Caco-2 (cell line): ENCODE data around the gene MCAT. TPM values are rescaled to one million over a fixed set of nuclear protein-coding genes. Genes with fewer than 3 reads are reported as not detected.
A peak's percentile ranks its signal among the peaks of the same experiment; 100 is the strongest.

Experiments
- BruUV-seq: library from RNA; stranded (reverse); fragments of 400-500 nt; replicated peaks from 2 replicates; lab custom pipeline; 2021; lab: Mats Ljungman, UMichigan
- CTCF ChIA-PET: fragments of 300-600 bp; sonication (Branson Sonifier 250); formaldehyde crosslinking; loops from one replicate; lab custom pipeline; 2022; ENCODE audit warnings: antibody characterized with exemption; lab: Charles Lee
- POLR2A ChIA-PET: fragments of 300-600 bp; sonication (Branson Sonifier 250); formaldehyde crosslinking; loops from one replicate; lab custom pipeline; 2022; ENCODE audit warnings: antibody characterized with exemption; lab: Charles Lee
- DNase-seq, 2 experiments: peaks; one replicate each; pipeline versions ENCODE4 v3.0.0 to v3.0.0-alpha.2; 2020 to 2022
- H3K27me3 ChIP-seq: replicated peaks from 2 replicates; pipeline ENCODE4 v1.6.0; 2011; ENCODE audit warnings: low read length; ENCODE audit not compliant: control insufficient read depth, insufficient read depth
- H3K36me3 ChIP-seq: 2 replicates; pipeline ENCODE4 v1.5.1; 2011; ENCODE audit warnings: low read length; ENCODE audit not compliant: control insufficient read depth, insufficient read depth
- H3K4me1 ChIP-seq: fragments of 250-450 bp; sonication (Bioruptor Pico); 2 replicates; pipeline ENCODE4 v1.5.1; 2020; ENCODE audit warnings: mild to moderate bottlenecking
- H3K4me3 ChIP-seq: 2 replicates; pipeline ENCODE4 v1.5.1; 2011; ENCODE audit warnings: low read depth, mild to moderate bottlenecking, control low read depth, low read length
- H3K9me3 ChIP-seq: fragments of 250-450 bp; sonication (Bioruptor Pico); 2 replicates; pipeline ENCODE4 v1.5.1; 2020; ENCODE audit warnings: mild to moderate bottlenecking, moderate library complexity
- H3K27ac Mint-ChIP-seq: one replicate; pipeline ENCODE4 v1.8.0; 2022; ENCODE audit warnings: mixed read lengths; ENCODE audit not compliant: unreplicated experiment
- H3K27me3 Mint-ChIP-seq: one replicate; pipeline ENCODE4 v1.8.0; 2022; ENCODE audit warnings: mixed read lengths; ENCODE audit not compliant: insufficient read depth, unreplicated experiment
- H3K36me3 Mint-ChIP-seq: one replicate; pipeline ENCODE4 v1.8.0; 2022; ENCODE audit warnings: mild to moderate bottlenecking, mixed read lengths; ENCODE audit not compliant: insufficient read depth, unreplicated experiment
- H3K4me1 Mint-ChIP-seq: one replicate; pipeline ENCODE4 v1.8.0; 2022; ENCODE audit warnings: low read depth, mixed read lengths; ENCODE audit not compliant: unreplicated experiment
- H3K4me3 Mint-ChIP-seq: one replicate; pipeline ENCODE4 v1.8.0; 2022; ENCODE audit warnings: mild to moderate bottlenecking, moderate library complexity, mixed read lengths; ENCODE audit not compliant: unreplicated experiment
- H3K9me3 Mint-ChIP-seq: one replicate; pipeline ENCODE4 v1.8.0; 2022; ENCODE audit warnings: mixed read lengths; ENCODE audit not compliant: unreplicated experiment
- CTCF ChIP-seq, 2 experiments: fragments of 200-600 bp in 1 of 2; IDR thresholded peaks; 1 replicate in 1 of 2; 2 replicates in 1 of 2; pipeline versions ENCODE4 v1.5.1 to v1.8.0; 2011 to 2022; ENCODE audit warnings: antibody characterized with exemption in 1 of 2, control low read depth in 1 of 2, inconsistent platforms in 1 of 2, low read depth in 1 of 2, low read length in 1 of 2, mild to moderate bottlenecking in 1 of 2, moderate library complexity in 1 of 2; ENCODE audit not compliant: insufficient read depth in 1 of 2, severe bottlenecking in 1 of 2, unreplicated experiment in 1 of 2
- intact Hi-C: fragments of 100-400 bp; cut with micrococcal nuclease; formaldehyde crosslinking; loops from one replicate; pipeline ENCODE4 v1.10.0; 2022; ENCODE audit not compliant: unreplicated experiment
- total RNA-seq: library from RNA; stranded (reverse); gene quantifications from 2 replicates; pipeline ENCODE4 v1.2.3, GENCODE V29; 2022

MCAT gene
- total RNA-seq, 1 experiment from 2014 or later = 23.5 TPM

GRCh38 chr22:43088984-43089717 is 54.0 kb downstream of the MCAT start, which contains the start of gene TTLL1:
Gene TTLL1 (minus strand): TSS chr22:43089391. CDS start chr22:43075586, 13,805 bp downstream.
- H3K36me3 Mint-ChIP-seq = no peaks in the 10 kb centered on the region
- H3K4me1 Mint-ChIP-seq = peaks cover 8% of the 10 kb centered on the region
- no peaks in the 10 kb centered on the region for H3K9me3 ChIP-seq
- intact Hi-C loops = loop anchor here (2.0 kb wide), 1 partner anchor 16 kb away; no protein-coding TSS in a partner anchor
- H3K27ac Mint-ChIP-seq = peak within 1 kb of the TSS; percentile 82
- BruUV-seq = TSS peak; percentile 76
- no peaks in the 10 kb centered on the region for H3K36me3 ChIP-seq
- no peaks in the 10 kb centered on the region for H3K27me3 ChIP-seq
- CTCF ChIA-PET = no interaction called here
- DNase-seq = peak; percentile 90 to 94
- H3K9me3 Mint-ChIP-seq = no peaks in the 10 kb centered on the region
- H3K27me3 Mint-ChIP-seq = no peaks in the 10 kb centered on the region
- H3K4me1 ChIP-seq = no peaks in the 10 kb centered on the region
- H3K4me3 Mint-ChIP-seq = peak within 1 kb of the TSS; percentile 91
- POLR2A ChIA-PET = no interaction called here
- H3K4me3 ChIP-seq = peak within 1 kb of the TSS; percentile 64
- TF ChIP-seq CTCF (IDR thresholded peaks at IDR 0.05; ENCODE audit: insufficient read depth in 1 of 2, low read depth in 1 of 2, low read length in 1 of 2, severe bottlenecking in 1 of 2, unreplicated experiment in 1 of 2) = no peak

DNA sequence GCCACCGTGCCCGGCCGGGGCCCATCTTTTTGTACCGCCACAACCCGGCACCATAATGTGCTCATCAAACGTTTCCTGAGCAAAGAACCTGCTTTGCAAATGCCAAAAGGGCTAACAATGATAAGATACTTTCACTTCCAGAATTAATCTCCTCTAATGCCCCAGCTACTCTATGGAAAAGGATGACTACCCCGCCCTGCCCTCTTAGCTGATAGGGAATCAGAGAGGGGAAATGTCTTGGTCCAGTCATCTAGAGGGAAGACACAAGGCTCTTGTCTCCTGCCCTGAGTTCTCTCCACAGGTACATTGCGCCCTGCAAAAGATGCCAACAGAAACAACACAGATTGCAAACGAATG is 54.6 kb downstream of the MCAT start:
- POLR2A ChIA-PET = no interaction called here
- BruUV-seq = no TSS peak
- no peaks in the 10 kb centered on the region for H3K9me3 Mint-ChIP-seq

More for the DNA sequence above, 54.6 kb downstream of the MCAT start:
- H3K4me3 Mint-ChIP-seq = peak overlapping the region; percentile 91
- Histone ChIP-seq H3K27me3 (no peaks in the 10 kb centered on the region), H3K4me3 (peak overlapping the region; percentile 64), H3K9me3 (no peaks in the 10 kb centered on the region), H3K4me1 (no peaks in the 10 kb centered on the region), H3K36me3 (no peaks in the 10 kb centered on the region)
- H3K27ac Mint-ChIP-seq = peak overlapping the region; percentile 82
- intact Hi-C loops = loop anchor here (2.0 kb wide), 1 partner anchor 16 kb away; no protein-coding TSS in a partner anchor
- no peaks in the 10 kb centered on the region for H3K27me3 Mint-ChIP-seq
- no peaks in the 10 kb centered on the region for H3K36me3 Mint-ChIP-seq
- no peak for TF ChIP-seq CTCF (IDR thresholded peaks at IDR 0.05; ENCODE audit: insufficient read depth in 1 of 2, low read depth in 1 of 2, low read length in 1 of 2, severe bottlenecking in 1 of 2, unreplicated experiment in 1 of 2)
- no peak for DNase-seq
- H3K4me1 Mint-ChIP-seq = peaks cover 8% of the 10 kb centered on the region
- CTCF ChIA-PET = interaction anchor here (0.6 kb wide), 1 partner anchor 280 kb away, joined by 4 read pairs; no protein-coding TSS in a partner anchor
